ENCODE data around the gene IQCF5.
"Not testable (repeated sequence)": the region's sequence is repeated elsewhere in the genome, so short reads cannot be mapped to it uniquely, and the experiment has no call there.

The IQCF5 gene

GRCh38 chr3:51875501-51875900, at the start of gene IQCF5:
TSS of gene IQCF5 (minus strand) at chr3:51875601. CDS start at chr3:51875531, 70 bp downstream.
- no peak for DNase-seq

GRCh38 chr3:51921081-51921578, 45.7 kb upstream of the IQCF5 start:
- no peak for DNase-seq

GRCh38 chr3:51916418-51916817, 41.0 kb upstream of the IQCF5 start:
- no peak for DNase-seq

- no peak for DNase-seq
These were observed 32.6 kb upstream of the IQCF5 start for GRCh38 chr3:51908026-51908425.

GRCh38 chr3:51904034-51904823, 28.8 kb upstream of the IQCF5 start:
- DNase-seq = no peak

- not testable (repeated sequence) for DNase-seq
These were observed 27.0 kb upstream of the IQCF5 start for GRCh38 chr3:51902361-51902760.

GRCh38 chr3:51900043-51900442, 24.6 kb upstream of the IQCF5 start:
- not testable (repeated sequence) for DNase-seq

- no peak for DNase-seq
These were observed 22.0 kb upstream of the IQCF5 start for GRCh38 chr3:51897391-51897790.

GRCh38 chr3:51896607-51897305, 21.4 kb upstream of the IQCF5 start:
- no peak for DNase-seq

GRCh38 chr3:51894939-51895338, 19.5 kb upstream of the IQCF5 start:
- no peak for DNase-seq

- no peak for DNase-seq
These were observed 19.0 kb upstream of the IQCF5 start for GRCh38 chr3:51894391-51894790.

GRCh38 chr3:51891242-51892039, 16.0 kb upstream of the IQCF5 start:
- DNase-seq = no peak

GRCh38 chr3:51888463-51889105, 13.2 kb upstream of the IQCF5 start:
- no peak for DNase-seq

GRCh38 chr3:51887620-51888019, 12.2 kb upstream of the IQCF5 start:
- DNase-seq = no peak

- no peak for DNase-seq
These were observed 11.0 kb upstream of the IQCF5 start for GRCh38 chr3:51886447-51886846.

- no peak for DNase-seq
These were observed 4.5 kb upstream of the IQCF5 start for GRCh38 chr3:51879937-51880336.

GRCh38 chr3:51876186-51876585, 785 bp upstream of the IQCF5 start:
- DNase-seq = no peak

- no peak for DNase-seq
These were observed 512 bp downstream of the IQCF5 start for GRCh38 chr3:51874889-51875288.

- DNase-seq = no peak
These were observed 990 bp downstream of the IQCF5 start for GRCh38 chr3:51874411-51874810.

- DNase-seq = no peak
These were observed 1.5 kb downstream of the IQCF5 start for GRCh38 chr3:51873876-51874275.

GRCh38 chr3:51873253-51873766, 2.1 kb downstream of the IQCF5 start:
- DNase-seq = no peak

GRCh38 chr3:51869304-51869703, 6.1 kb downstream of the IQCF5 start:
- no peak for DNase-seq

GRCh38 chr3:51868896-51869295, 6.5 kb downstream of the IQCF5 start:
- not testable (repeated sequence) for DNase-seq

All from hematopoietic multipotent progenitor cell treated with erythropoietin and hydrocortisone succinate and interleukin-3 and kit ligand, for 6 days (in vitro differentiated cells).